A549 (cell line): ENCODE results near the gene C1QTNF2. TPM values are rescaled to one million over a fixed set of nuclear protein-coding genes. Genes with fewer than 3 reads are reported as not detected.

Source experiments
- ATAC-seq, 2 experiments: fragments of 200-7000 bp in 1 of 2; fragments of >200 bp in 1 of 2; cut with Nextera tagmentation in 1 of 2; cut with Tn5 transposase in 1 of 2; 3 replicates each; pipeline versions ENCODE4 v1.8.0 to v1.9.1; 2018 to 2020; ENCODE audit warnings: mild to moderate bottlenecking in 1 of 2, moderate library complexity in 1 of 2
- CTCF ChIA-PET: fragments of 300-600 bp; sonication (Branson Sonifier 250); formaldehyde crosslinking; extraction: SDS; loops from one replicate; lab custom pipeline; 2021; ENCODE audit warnings: antibody characterized with exemption, inconsistent platforms; lab: Yijun Ruan, JAX
- POLR2A ChIA-PET: fragments of 350-600 bp; formaldehyde crosslinking; extraction: SDS; loops from one replicate; lab custom pipeline; 2021; ENCODE audit warnings: antibody characterized with exemption, inconsistent platforms; lab: Yijun Ruan, JAX
- DNase-seq, 2 experiments: peaks; one replicate each; pipeline versions ENCODE4 v3.0.0 to v3.0.0-alpha.2; 2011 to 2016; ENCODE audit warnings: low read depth in 1 of 2, low spot score in 1 of 2
- FAIRE-seq: peaks from 2 replicates; lab custom pipeline; 2011; peaks lifted over from hg19 to GRCh38; lab: Jason Lieb, UNC
- H3K27ac ChIP-seq, 2 experiments: fragments of >200 bp; sonication (Bioruptor Twin); formaldehyde crosslinking; 3 replicates each; pipeline ENCODE4 v1.5.1; 2016 to 2017
- H3K4me1 ChIP-seq: fragments of >200 bp; sonication (Bioruptor Twin); formaldehyde crosslinking; 3 replicates; pipeline ENCODE4 v1.6.1; 2016
- H3K4me2 ChIP-seq: fragments of >200 bp; sonication (Bioruptor Twin); formaldehyde crosslinking; 3 replicates; pipeline ENCODE4 v1.6.1; 2016
- H3K4me3 ChIP-seq: fragments of >200 bp; sonication (Bioruptor Twin); formaldehyde crosslinking; 3 replicates; pipeline ENCODE4 v1.5.1; 2016
- H3K9me3 ChIP-seq: fragments of >200 bp; sonication (Bioruptor Twin); formaldehyde crosslinking; 3 replicates; pipeline ENCODE4 v1.6.1; 2016
- ATOH8 ChIP-seq: fragments of 250-450 bp; sonication (Bioruptor Pico); IDR thresholded peaks from 2 replicates; pipeline ENCODE4 v1.5.0; 2020; ENCODE audit warnings: low read depth, mild to moderate bottlenecking, moderate library complexity
- BHLHE40 ChIP-seq: IDR thresholded peaks from 2 replicates; pipeline ENCODE4 v1.6.1; 2012; ENCODE audit warnings: low read depth, low read length, inconsistent platforms
- CBX2 ChIP-seq: fragments of 200-600 bp; sonication (generic); IDR thresholded peaks from 2 replicates; pipeline ENCODE4 v1.6.1; 2016; ENCODE audit warnings: low read depth, mild to moderate bottlenecking, borderline replicate concordance
- CHD2 ChIP-seq: fragments of 150-350 bp; IDR thresholded peaks from 2 replicates; pipeline ENCODE4 v1.6.1; 2014; ENCODE audit warnings: low read length; ENCODE audit not compliant: partially characterized antibody
- CHD4 ChIP-seq: fragments of 200-600 bp; sonication (generic); IDR thresholded peaks from 2 replicates; pipeline ENCODE4 v1.6.1; 2016; ENCODE audit warnings: antibody characterized with exemption, mild to moderate bottlenecking, borderline replicate concordance
- EP300 ChIP-seq, 2 experiments: fragments of >200 bp; sonication (Bioruptor Twin); formaldehyde crosslinking; IDR thresholded peaks; 2 replicates in 1 of 2; 3 replicates in 1 of 2; pipeline ENCODE4 v1.6.1; 2016 to 2017
- ESRRA ChIP-seq: fragments of 150-350 bp; IDR thresholded peaks from 2 replicates; pipeline ENCODE4 v1.6.1; 2014; ENCODE audit warnings: mild to moderate bottlenecking, low read length, borderline replicate concordance
- FOSB ChIP-seq: fragments of 250-450 bp; sonication (Bioruptor Pico); IDR thresholded peaks from 2 replicates; pipeline ENCODE4 v1.5.0; 2020; ENCODE audit warnings: mild to moderate bottlenecking, moderate library complexity
- FOSL2 ChIP-seq, 2 experiments: fragments of 450-650 bp in 1 of 2; fragments of >200 bp in 1 of 2; sonication (Bioruptor Twin) in 1 of 2; formaldehyde crosslinking; IDR thresholded peaks; 2 replicates each; pipeline versions ENCODE4 v1.5.0 to v1.6.1; 2016 to 2020; ENCODE audit warnings: mild to moderate bottlenecking in 1 of 2, moderate library complexity in 1 of 2
- HDAC2 ChIP-seq: fragments of 200-600 bp; sonication (generic); IDR thresholded peaks from 2 replicates; pipeline ENCODE4 v1.6.1; 2016
- HOXB13 ChIP-seq: fragments of 250-450 bp; sonication (Bioruptor Pico); IDR thresholded peaks from 2 replicates; pipeline ENCODE4 v1.5.0; 2020; ENCODE audit warnings: low read depth, mild to moderate bottlenecking, moderate library complexity
- JUN ChIP-seq, 2 experiments: fragments of >200 bp; sonication (Bioruptor Twin); formaldehyde crosslinking; IDR thresholded peaks; 2 replicates in 1 of 2; 3 replicates in 1 of 2; pipeline ENCODE4 v1.6.1; 2016 to 2017
- KDM5A ChIP-seq: fragments of 200-600 bp; sonication (generic); IDR thresholded peaks from 2 replicates; pipeline ENCODE4 v1.6.1; 2016; ENCODE audit warnings: antibody characterized with exemption, mild to moderate bottlenecking
- MAZ ChIP-seq: fragments of 150-350 bp; IDR thresholded peaks from 2 replicates; pipeline ENCODE4 v1.6.1; 2014; ENCODE audit warnings: antibody characterized with exemption, low read depth, low read length, borderline replicate concordance
- NPAS2 ChIP-seq: fragments of 250-450 bp; sonication (Bioruptor Pico); IDR thresholded peaks from 2 replicates; pipeline ENCODE4 v1.8.0; 2022; ENCODE audit warnings: mild to moderate bottlenecking, moderate library complexity, borderline replicate concordance
- PHF8 ChIP-seq: fragments of 200-600 bp; sonication (generic); IDR thresholded peaks from 2 replicates; pipeline ENCODE4 v1.6.1; 2016; ENCODE audit warnings: low read depth, mild to moderate bottlenecking, antibody characterized with exemption, moderate library complexity, borderline replicate concordance
- POLR2AphosphoS2 ChIP-seq: conservative IDR thresholded peaks from 2 replicates; pipeline ENCODE4 v1.6.1; 2012; ENCODE audit warnings: low read length, improper control_type of control experiment, inconsistent platforms
- REST ChIP-seq: fragments of 200-600 bp; sonication (generic); IDR thresholded peaks from 2 replicates; pipeline ENCODE4 v1.6.1; 2016; ENCODE audit warnings: antibody characterized with exemption, mild to moderate bottlenecking, moderate library complexity
- RFX5 ChIP-seq: fragments of 450-650 bp; IDR thresholded peaks from 2 replicates; pipeline ENCODE4 v1.7.1; 2014; ENCODE audit warnings: antibody characterized with exemption, mild to moderate bottlenecking, moderate library complexity
- TFCP2L1 ChIP-seq: fragments of 250-450 bp; sonication (Bioruptor Pico); IDR thresholded peaks from 2 replicates; pipeline ENCODE4 v1.5.0; 2021; ENCODE audit warnings: mild to moderate bottlenecking
- ZC3H11A ChIP-seq: fragments of 450-650 bp; IDR thresholded peaks from 2 replicates; pipeline ENCODE4 v1.6.1; 2014; ENCODE audit warnings: antibody characterized with exemption, mild to moderate bottlenecking
- ZNF302 ChIP-seq: fragments of 250-450 bp; sonication (Bioruptor Pico); IDR thresholded peaks from 2 replicates; pipeline ENCODE4 v1.9.0; 2021; ENCODE audit warnings: inconsistent platforms, mild to moderate bottlenecking, moderate library complexity
- WGBS: methylation state at CpG from one replicate; pipeline ENCODE4 v1.1.6; 2017; ENCODE audit errors: missing lambda C conversion rate; 5-methylcytosine and 5-hydroxymethylcytosine counted together
- polyA plus RNA-seq, 4 experiments: library from polyadenylated mRNA; depleted of rRNA in 3 of 4; stranded (reverse); fragments of >200 nt; fragmentation: RNase III in 1 of 4; extraction: RNeasy Plus Mini Kit Qiagen cat#74134 plus additional on column Dnase treatment in 1 of 4; gene quantifications; 2 replicates in 3 of 4; 3 replicates in 1 of 4; pipeline ENCODE4 v1.2.3, GENCODE V29; 2011 to 2017
- TF ChIP-seq, protein P1 (sequence below): fragments of 450-650 bp; IDR thresholded peaks from 2 replicates; pipeline ENCODE4 v1.6.1; 2014; ENCODE audit warnings: antibody characterized with exemption
- TF ChIP-seq, protein P2 (sequence below): fragments of 150-350 bp; IDR thresholded peaks from 2 replicates; pipeline ENCODE4 v1.6.1; 2014; ENCODE audit warnings: low read depth, mild to moderate bottlenecking, low read length
- TF ChIP-seq, protein P3 (sequence below): fragments of >200 bp; sonication (Bioruptor Twin); formaldehyde crosslinking; IDR thresholded peaks from 2 replicates; pipeline ENCODE4 v1.6.1; 2016

Gene C1QTNF2
- polyA plus RNA-seq, 2 of the 4 experiments (the other 2 are of a cell fraction) = 0.04 to 0.06 TPM

- ChIA-PET CTCF (interaction anchor here (1.2 to 14.8 kb wide), 2 partner anchors 20 to 29 kb away, joined by 4 to 139 read pairs; no protein-coding TSS in a partner anchor), POLR2A (interaction anchor here (0.7 to 1.6 kb wide), 8 partner anchors 15 to 1126 kb away, joined by 3 to 8 read pairs (median 4); no protein-coding TSS in a partner anchor)
- TF ChIP-seq KDM5A (0 out of 2 replicates have a peak, but pooled peaks have one; percentile 9), JUN (IDR thresholded peaks at IDR 0.05) (no peak)
- no peaks in the 10 kb centered on the region for H3K9me3 ChIP-seq
- peak; percentile 4 to 11; a peak in 4 of 6 replicates for ATAC-seq
- peaks cover 42% of the 10 kb centered on the region for H3K4me1 ChIP-seq
- WGBS = 33% methylated on average over 11 of the region's 11 CpGs
- peak overlapping the region; percentile 75 for H3K4me3 ChIP-seq
- no peak for DNase-seq
- no peak for FAIRE-seq
- peak overlapping the region; percentile 81 to 89 for H3K27ac ChIP-seq
- peak overlapping the region; percentile 86 for H3K4me2 ChIP-seq
Measured at GRCh38 chr5:160419458-160420330, 49.3 kb upstream of the C1QTNF2 start.

- H3K4me3 ChIP-seq = peak within 1 kb of the TSS; percentile 75
- no peaks in the 10 kb centered on the region for H3K9me3 ChIP-seq
- H3K4me2 ChIP-seq = peak within 1 kb of the TSS; percentile 95
- FAIRE-seq = no peak
- ChIA-PET POLR2A (interaction anchor here (0.5 to 1.6 kb wide), 12 partner anchors 12 to 1127 kb away, joined by 3 to 11 read pairs (median 4); no protein-coding TSS in a partner anchor), CTCF (interaction anchor here (0.8 to 14.8 kb wide), 4 partner anchors 21 to 48 kb away, joined by 3 to 139 read pairs (median 4); no protein-coding TSS in a partner anchor)
- ATAC-seq = peak; percentile 77 to 88
- H3K27ac ChIP-seq = peak within 1 kb of the TSS; percentile 81 to 89
- H3K4me1 ChIP-seq = peaks cover 40% of the 10 kb centered on the region
- peak; percentile 93 to 95 for DNase-seq
- 3% methylated on average over 47 of the region's 48 CpGs for WGBS
- TF ChIP-seq HDAC2 (no peak), FOSB (CRISPR knock-in tag) (no peak), JUN (IDR thresholded peaks at IDR 0.05) (peak; percentile 56 to 73; a peak in 3 of 5 replicates), MAZ (peak; percentile 59; the same call in 1 of the 2 replicates), CHD2 (peak; percentile 91), TFCP2L1 (no peak), POLR2AphosphoS2 (no peak), EP300 (IDR thresholded peaks at IDR 0.05) (no peak), CBX2 (no peak), HOXB13 (CRISPR knock-in tag) (no peak), REST (peak; percentile 89), BHLHE40 (no peak), PHF8 (peak; percentile 61; the same call in 1 of the 2 replicates), CHD4 (no peak), ZC3H11A (no peak), ATOH8 (CRISPR knock-in tag) (no peak), ZNF302 (CRISPR knock-in tag) (no peak), KDM5A (no peak; the same call in 1 of the 2 replicates), RFX5 (no peak), FOSL2 (IDR thresholded peaks at IDR 0.05) (no peak), FOSL2 (CRISPR knock-in tag; IDR thresholded peaks at IDR 0.05) (no peak), NPAS2 (CRISPR knock-in tag) (no peak), ESRRA (no peak)
- TF ChIP-seq, protein P1, sequence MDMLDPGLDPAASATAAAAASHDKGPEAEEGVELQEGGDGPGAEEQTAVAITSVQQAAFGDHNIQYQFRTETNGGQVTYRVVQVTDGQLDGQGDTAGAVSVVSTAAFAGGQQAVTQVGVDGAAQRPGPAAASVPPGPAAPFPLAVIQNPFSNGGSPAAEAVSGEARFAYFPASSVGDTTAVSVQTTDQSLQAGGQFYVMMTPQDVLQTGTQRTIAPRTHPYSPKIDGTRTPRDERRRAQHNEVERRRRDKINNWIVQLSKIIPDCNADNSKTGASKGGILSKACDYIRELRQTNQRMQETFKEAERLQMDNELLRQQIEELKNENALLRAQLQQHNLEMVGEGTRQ = no peak
- TF ChIP-seq, protein P2, sequence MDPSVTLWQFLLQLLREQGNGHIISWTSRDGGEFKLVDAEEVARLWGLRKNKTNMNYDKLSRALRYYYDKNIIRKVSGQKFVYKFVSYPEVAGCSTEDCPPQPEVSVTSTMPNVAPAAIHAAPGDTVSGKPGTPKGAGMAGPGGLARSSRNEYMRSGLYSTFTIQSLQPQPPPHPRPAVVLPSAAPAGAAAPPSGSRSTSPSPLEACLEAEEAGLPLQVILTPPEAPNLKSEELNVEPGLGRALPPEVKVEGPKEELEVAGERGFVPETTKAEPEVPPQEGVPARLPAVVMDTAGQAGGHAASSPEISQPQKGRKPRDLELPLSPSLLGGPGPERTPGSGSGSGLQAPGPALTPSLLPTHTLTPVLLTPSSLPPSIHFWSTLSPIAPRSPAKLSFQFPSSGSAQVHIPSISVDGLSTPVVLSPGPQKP = no peak
- TF ChIP-seq, protein P3, sequence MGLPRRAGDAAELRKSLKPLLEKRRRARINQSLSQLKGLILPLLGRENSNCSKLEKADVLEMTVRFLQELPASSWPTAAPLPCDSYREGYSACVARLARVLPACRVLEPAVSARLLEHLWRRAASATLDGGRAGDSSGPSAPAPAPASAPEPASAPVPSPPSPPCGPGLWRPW = no peak
Measured at GRCh38 chr5:160418561-160419457, 48.4 kb upstream of the C1QTNF2 start, which contains the start of gene SLU7. Gene SLU7 (minus strand): TSS chr5:160419081. CDS start chr5:160415294, 3,787 bp downstream.
